GM21717 (cell line): ENCODE data around the gene GAS6.

Experiments
- ATAC-seq: cut with Tn5 transposase; IDR thresholded peaks from one replicate; pipeline ENCODE4 v1.9.1; 2021; ENCODE audit warnings: mild to moderate bottlenecking, moderate library complexity; ENCODE audit not compliant: unreplicated experiment

GAS6 gene

DNA sequence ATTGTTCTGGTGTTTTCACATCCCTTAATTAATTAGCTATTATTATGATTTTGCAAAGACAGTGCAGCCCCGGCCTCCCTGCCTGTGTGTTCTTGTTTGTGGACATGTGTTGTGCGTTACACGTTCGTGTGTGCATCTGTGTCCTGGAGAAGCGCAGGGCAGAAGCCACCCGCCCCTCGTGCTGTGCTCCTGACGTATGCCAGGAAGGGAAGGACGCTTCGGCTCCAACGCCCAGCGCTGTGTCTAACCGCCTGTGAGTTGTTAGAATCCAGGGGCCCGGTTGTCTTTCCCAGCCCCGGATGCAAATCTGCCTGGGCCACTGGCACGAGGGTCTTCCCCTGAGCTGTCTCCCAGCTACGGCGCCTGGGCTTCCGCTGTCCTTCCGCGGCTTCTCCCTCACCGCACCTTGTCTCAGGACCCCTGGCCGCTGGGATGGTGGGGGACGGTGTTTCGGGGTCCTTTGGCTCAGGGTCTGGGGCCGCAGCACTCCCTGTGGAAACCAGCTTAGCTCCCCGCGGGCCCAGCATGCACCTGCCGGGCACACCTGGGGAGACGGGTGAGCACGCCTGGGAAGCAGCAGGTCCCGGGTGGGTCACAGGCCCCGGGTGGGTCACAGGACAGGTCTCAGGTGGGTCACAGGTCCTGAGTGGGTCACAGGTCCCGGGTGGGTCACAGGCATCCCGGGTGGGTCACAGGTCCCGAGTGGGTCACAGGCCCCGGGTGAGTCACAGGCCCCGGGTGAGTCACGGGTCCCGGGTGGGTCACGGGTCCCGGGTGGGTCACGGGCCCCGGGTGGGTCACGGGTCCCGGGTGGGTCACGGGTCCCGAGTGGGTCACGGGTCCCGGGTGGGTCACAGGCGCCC, 51.5 kb downstream of the GAS6 start:
- ATAC-seq: no peak

DNA sequence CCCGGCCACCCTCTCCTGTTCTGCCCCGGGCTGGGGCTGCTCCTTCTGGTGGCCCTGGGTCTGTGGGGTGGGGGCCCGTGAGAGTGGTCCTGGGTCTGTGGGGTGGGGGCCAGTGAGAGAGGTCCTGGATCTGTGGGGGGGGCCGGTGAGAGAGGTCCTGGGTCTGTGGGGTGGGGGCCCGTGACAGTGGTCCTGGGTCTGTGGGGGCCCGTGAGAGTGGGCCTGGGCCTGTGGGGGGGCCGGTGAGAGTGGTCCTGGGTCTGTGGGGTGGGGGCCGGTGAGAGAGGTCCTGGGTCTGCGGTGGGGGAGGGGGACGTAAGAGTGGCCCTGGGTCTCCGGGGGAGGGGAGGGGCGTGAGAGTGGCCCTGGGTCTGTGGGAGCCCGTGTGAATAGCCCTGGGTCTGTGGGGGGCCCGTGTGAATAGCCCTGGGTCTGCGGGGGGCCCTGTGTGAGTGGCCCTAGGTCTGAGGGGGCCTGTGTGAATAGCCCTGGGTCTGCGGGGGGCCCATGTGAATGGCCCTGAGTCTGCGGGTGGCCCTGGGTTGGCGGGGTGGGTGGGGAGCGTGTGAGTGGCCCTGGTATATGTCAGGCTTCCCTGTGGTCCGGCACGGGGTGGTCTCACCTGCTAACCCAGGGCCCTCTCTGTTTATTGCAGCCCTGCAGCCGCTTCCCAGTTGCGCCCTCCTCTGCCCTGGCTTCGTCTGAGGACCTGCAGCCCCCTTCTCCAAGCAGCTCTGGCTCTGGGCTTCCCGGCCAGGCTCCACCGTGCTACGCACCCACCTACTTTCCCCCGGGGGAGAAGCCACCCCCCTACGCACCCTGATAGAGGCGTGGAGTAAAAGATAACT, 52.6 kb downstream of the GAS6 start:
- ATAC-seq: no peak

- no peak for ATAC-seq
Observed at GRCh38 chr13:113810640-113811039, 53.2 kb downstream of the GAS6 start.

- ATAC-seq: no peak
Observed at GRCh38 chr13:113809934-113810333, 53.9 kb downstream of the GAS6 start.

GRCh38 chr13:113808058-113808834, 55.6 kb downstream of the GAS6 start:
- ATAC-seq: no peak

GRCh38 chr13:113806526-113806925, 57.4 kb downstream of the GAS6 start:
- ATAC-seq: no peak

- no peak for ATAC-seq
Observed at GRCh38 chr13:113806104-113806471, 57.8 kb downstream of the GAS6 start.

DNA sequence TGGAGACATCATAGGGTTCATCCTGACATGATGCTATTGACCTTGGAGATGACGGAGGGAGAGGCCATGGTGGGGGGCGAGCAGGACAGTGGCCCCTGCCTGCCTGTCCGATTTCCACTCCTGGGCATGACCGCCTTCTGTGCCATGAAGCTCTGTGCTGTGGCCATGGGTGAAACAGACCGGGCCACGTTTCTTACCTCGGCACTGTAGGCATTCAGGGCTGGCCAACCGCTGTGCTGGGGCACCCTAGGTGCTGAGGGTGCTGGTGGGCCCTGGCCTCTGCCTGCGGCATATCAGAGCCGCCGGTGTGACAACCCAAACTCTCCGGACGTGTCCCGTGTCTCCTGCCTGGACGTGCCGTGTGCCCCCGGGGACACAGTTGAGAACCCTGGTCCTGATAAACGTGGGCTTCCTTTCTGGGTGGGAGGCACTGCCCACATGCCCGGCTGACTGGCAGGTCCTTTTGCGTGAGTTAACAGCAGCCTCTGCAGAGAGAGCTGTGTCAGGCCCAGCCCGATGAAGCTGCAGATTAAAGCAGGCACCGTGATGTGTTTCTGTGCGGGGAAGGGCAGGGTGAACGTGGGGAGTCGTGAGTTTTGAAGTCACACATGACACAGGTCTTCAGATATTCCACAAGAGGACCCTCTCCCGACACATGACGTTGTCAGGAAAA, 58.3 kb downstream of the GAS6 start:
- ATAC-seq: no peak

- no peak for ATAC-seq
Observed at GRCh38 chr13:113804703-113805430, 59.0 kb downstream of the GAS6 start.

GRCh38 chr13:113804017-113804702, 59.7 kb downstream of the GAS6 start:
- ATAC-seq: no peak

- no peak for ATAC-seq
Observed at GRCh38 chr13:113803409-113804016, 60.4 kb downstream of the GAS6 start.

DNA sequence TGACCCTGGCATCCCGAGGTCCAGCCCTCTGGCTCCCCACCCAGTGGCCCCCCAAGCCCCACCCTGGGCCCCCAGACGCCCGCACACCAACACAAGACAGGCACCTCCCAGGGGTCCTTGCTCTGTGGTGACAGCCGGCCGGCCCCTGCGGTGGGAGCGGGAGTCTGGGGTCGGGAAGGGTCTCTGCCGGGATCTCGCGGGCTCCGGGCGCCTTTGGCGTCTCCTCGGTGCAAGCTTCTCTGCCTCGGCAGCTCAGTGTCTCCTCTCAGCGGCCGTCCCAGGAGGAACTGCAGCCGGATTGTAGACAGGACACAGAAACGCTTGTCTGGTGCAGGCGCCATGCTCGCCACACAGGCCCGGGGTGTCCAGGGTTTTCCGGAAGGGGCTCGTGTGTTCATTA, 61.1 kb downstream of the GAS6 start:
- no peak for ATAC-seq

GRCh38 chr13:113802090-113802531, 61.8 kb downstream of the GAS6 start:
- no peak for ATAC-seq

- ATAC-seq: no peak
Observed at GRCh38 chr13:113801289-113801961, 62.5 kb downstream of the GAS6 start.

DNA sequence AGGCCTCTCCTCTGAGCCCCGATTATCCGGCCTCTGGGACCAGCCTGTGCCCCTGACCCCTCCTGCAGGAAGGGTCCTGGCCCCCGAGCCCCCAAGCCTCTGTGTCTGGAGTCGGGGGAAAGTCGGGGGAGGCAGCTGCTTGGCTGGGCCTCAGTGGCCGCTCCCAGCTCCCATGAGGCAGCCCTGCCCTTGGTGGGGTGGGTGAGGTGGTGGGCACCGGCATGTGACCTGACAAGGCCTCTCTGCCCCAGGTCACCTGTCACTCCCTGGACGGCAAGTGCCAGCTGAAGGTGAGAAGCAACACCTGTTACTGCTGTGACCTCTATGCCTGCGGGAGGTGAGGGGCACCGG, 63.3 kb downstream of the GAS6 start:
- ATAC-seq: no peak

GRCh38 chr13:113798200-113798811, 65.6 kb downstream of the GAS6 start:
- ATAC-seq: no peak

DNA sequence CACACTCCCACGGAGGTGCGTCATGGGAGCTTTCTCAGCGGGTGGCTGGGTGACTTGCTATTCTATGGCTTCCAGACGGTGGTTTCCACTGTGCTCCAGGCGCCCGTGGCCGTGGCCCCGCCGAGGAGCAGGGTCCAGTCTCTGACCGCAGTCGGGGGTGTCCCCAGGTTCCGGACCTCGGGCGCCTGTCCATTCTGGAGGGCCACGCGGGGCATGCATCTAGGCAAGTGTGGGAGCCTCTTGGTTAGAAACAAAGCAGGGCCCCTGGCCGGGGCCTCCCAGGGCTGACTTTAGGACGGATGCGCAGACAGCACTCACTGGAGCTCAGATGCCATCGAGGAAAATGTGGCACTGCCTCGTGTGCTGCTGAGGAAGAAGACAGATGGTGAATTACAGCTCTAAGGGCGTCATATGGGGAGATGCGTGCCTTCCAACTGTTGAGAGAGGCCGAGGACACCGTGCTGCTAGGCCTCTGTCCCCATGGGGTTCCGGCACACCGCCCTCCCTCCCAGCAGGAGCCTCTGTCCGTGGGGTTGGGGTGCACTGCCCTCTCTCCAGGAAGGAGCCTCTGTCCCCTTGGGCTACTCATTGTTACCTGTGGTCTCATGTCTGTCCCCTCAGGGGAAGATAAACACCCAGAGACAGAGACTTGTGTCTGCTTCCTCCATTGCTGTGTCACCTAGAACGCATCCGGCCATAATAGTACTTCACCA, 66.8 kb downstream of the GAS6 start:
- no peak for ATAC-seq
